Neural cell (in vitro differentiated cells): ENCODE measurements around the gene PPP2CA.

Experiments
- CTCF ChIP-seq: fragments of 450-650 bp; IDR thresholded peaks from 2 replicates; pipeline ENCODE4 v1.5.1; 2014; ENCODE audit warnings: antibody characterized with exemption, mild to moderate bottlenecking, moderate library complexity; ENCODE audit not compliant: poor library complexity, severe bottlenecking
- EP300 ChIP-seq: fragments of 450-650 bp; conservative IDR thresholded peaks from 2 replicates; pipeline ENCODE4 v1.6.1; 2014; ENCODE audit warnings: antibody characterized with exemption, mild to moderate bottlenecking, moderate library complexity; ENCODE audit not compliant: poor library complexity, severe bottlenecking
- EZH2 ChIP-seq: fragments of 200-600, 300-800 bp; shearing (Covaris generic), sonication (generic); IDR thresholded peaks from 2 replicates; pipeline ENCODE4 v1.6.1; 2014; ENCODE audit warnings: antibody characterized with exemption, low read length, borderline replicate concordance, mild to moderate bottlenecking; ENCODE audit not compliant: insufficient read depth, poor library complexity, severe bottlenecking
- MXI1 ChIP-seq: fragments of 450-650 bp; conservative IDR thresholded peaks from 2 replicates; pipeline ENCODE4 v1.6.1; 2014; ENCODE audit warnings: antibody characterized with exemption, mild to moderate bottlenecking; ENCODE audit not compliant: poor library complexity, severe bottlenecking
- POLR2AphosphoS5 ChIP-seq: IDR thresholded peaks from 2 replicates; pipeline ENCODE4 v1.6.1; 2012
- RAD21 ChIP-seq: fragments of 450-650 bp; conservative IDR thresholded peaks from 2 replicates; pipeline ENCODE4 v1.6.1; 2014; ENCODE audit warnings: antibody characterized with exemption, mild to moderate bottlenecking, moderate library complexity
- SMC3 ChIP-seq: fragments of 450-650 bp; conservative IDR thresholded peaks from 2 replicates; pipeline ENCODE4 v1.6.1; 2014; ENCODE audit warnings: antibody characterized with exemption, mild to moderate bottlenecking, moderate library complexity; ENCODE audit not compliant: poor library complexity
- TAF1 ChIP-seq: IDR thresholded peaks from 2 replicates; pipeline ENCODE4 v1.6.1; 2012; ENCODE audit warnings: low read depth

- TF ChIP-seq CTCF (no peak), EP300 (no peak), POLR2AphosphoS5 (no peak), RAD21 (no peak), SMC3 (no peak), MXI1 (no peak), EZH2 (no peak), TAF1 (no peak)
Observed at GRCh38 chr5:134255418-134256150, 29.7 kb upstream of the PPP2CA start.
